Ishikawa (cell line): ENCODE measurements around the gene HMGXB4.

Experiments used
- CREB1 ChIP-seq: IDR thresholded peaks from 2 replicates; pipeline ENCODE4 v1.6.1; 2012; ENCODE audit warnings: low read depth
- EP300 ChIP-seq: IDR thresholded peaks from 2 replicates; pipeline ENCODE4 v1.6.1; 2012; ENCODE audit warnings: borderline replicate concordance
- TCF12 ChIP-seq: IDR thresholded peaks from 2 replicates; pipeline ENCODE4 v1.6.1; 2012; ENCODE audit warnings: low read depth

GRCh38 chr22:35342390-35342789, 85.1 kb downstream of the HMGXB4 start:
- TF ChIP-seq TCF12 (no peak), CREB1 (no peak), EP300 (no peak)
